ENCODE measurements around the gene KCNMA1. TPM values are rescaled to one million over a fixed set of nuclear protein-coding genes. Genes with fewer than 3 reads are reported as not detected.
"Not testable (repeated sequence)": the region's sequence is repeated elsewhere in the genome, so short reads cannot be mapped to it uniquely, and the experiment has no call there.

Gene KCNMA1
- total and polyA plus RNA-seq, 2 donors from 2014 or later: 4.2 to 8.9 TPM

GRCh38 chr10:77390481-77390891, 247.1 kb downstream of the KCNMA1 start:
- intact Hi-C loops (cut with DNase I): no loop called here
- Histone ChIP-seq H3K9ac (ENCODE audit: low read length in 3 of 3) (no peak overlapping the region), H3K27ac (ENCODE audit: low read depth in 2 of 2, low read length in 2 of 2) (no peak overlapping the region), H3K4me3 (ENCODE audit: low read length in 3 of 3) (no peak overlapping the region), H3K27me3 (ENCODE audit: control insufficient read depth, insufficient read depth, low read length) (no peaks in the 10 kb centered on the region), H3K9me3 (ENCODE audit: control insufficient read depth in 2 of 3, insufficient read depth in 1 of 3, low read length in 3 of 3) (no peaks in the 10 kb centered on the region), H3K36me3 (ENCODE audit: control insufficient read depth in 2 of 3, insufficient read depth in 3 of 3, low read length in 3 of 3) (no peaks in the 10 kb centered on the region), H3K4me1 (ENCODE audit: control insufficient read depth in 2 of 3, insufficient read depth in 2 of 3, low read depth in 1 of 3, low read length in 3 of 3) (peaks cover 0 to 2% (median 2%) of the 10 kb centered on the region in 3 donors)
- TF ChIP-seq, protein P1, sequence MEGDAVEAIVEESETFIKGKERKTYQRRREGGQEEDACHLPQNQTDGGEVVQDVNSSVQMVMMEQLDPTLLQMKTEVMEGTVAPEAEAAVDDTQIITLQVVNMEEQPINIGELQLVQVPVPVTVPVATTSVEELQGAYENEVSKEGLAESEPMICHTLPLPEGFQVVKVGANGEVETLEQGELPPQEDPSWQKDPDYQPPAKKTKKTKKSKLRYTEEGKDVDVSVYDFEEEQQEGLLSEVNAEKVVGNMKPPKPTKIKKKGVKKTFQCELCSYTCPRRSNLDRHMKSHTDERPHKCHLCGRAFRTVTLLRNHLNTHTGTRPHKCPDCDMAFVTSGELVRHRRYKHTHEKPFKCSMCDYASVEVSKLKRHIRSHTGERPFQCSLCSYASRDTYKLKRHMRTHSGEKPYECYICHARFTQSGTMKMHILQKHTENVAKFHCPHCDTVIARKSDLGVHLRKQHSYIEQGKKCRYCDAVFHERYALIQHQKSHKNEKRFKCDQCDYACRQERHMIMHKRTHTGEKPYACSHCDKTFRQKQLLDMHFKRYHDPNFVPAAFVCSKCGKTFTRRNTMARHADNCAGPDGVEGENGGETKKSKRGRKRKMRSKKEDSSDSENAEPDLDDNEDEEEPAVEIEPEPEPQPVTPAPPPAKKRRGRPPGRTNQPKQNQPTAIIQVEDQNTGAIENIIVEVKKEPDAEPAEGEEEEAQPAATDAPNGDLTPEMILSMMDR (IDR thresholded peaks at IDR 0.05; ENCODE audit: borderline replicate concordance, extremely low read depth, insufficient read depth): no peak
- FAIRE-seq: no peak
- DNase-seq: no peak

- TF ChIP-seq, protein P1 (IDR thresholded peaks at IDR 0.05; ENCODE audit: borderline replicate concordance, extremely low read depth, insufficient read depth): no peak
- FAIRE-seq (no peak), DNase-seq (no peak)
- H3K4me1 ChIP-seq (ENCODE audit: control insufficient read depth in 2 of 3, insufficient read depth in 2 of 3, low read depth in 1 of 3, low read length in 3 of 3): peaks cover 0 to 2% (median 2%) of the 10 kb centered on the region in 3 donors
- H3K9ac ChIP-seq (ENCODE audit: low read length in 3 of 3): no peak overlapping the region
- H3K27ac ChIP-seq (ENCODE audit: low read depth in 2 of 2, low read length in 2 of 2): no peak overlapping the region
- H3K36me3 ChIP-seq (ENCODE audit: control insufficient read depth in 2 of 3, insufficient read depth in 3 of 3, low read length in 3 of 3): no peaks in the 10 kb centered on the region
- no peak overlapping the region for H3K4me3 ChIP-seq (ENCODE audit: low read length in 3 of 3)
- intact Hi-C loops (cut with DNase I): loop anchor here (10.0 kb wide), 1 partner anchor 256 kb away; no protein-coding TSS in a partner anchor
- H3K9me3 ChIP-seq (ENCODE audit: control insufficient read depth in 2 of 3, insufficient read depth in 1 of 3, low read length in 3 of 3): no peaks in the 10 kb centered on the region
- no peaks in the 10 kb centered on the region for H3K27me3 ChIP-seq (ENCODE audit: control insufficient read depth, insufficient read depth, low read length)
Measured at GRCh38 chr10:77388571-77389100, 249.0 kb downstream of the KCNMA1 start.

- H3K4me1 ChIP-seq (ENCODE audit: control insufficient read depth in 2 of 3, insufficient read depth in 2 of 3, low read depth in 1 of 3, low read length in 3 of 3); H3K9ac ChIP-seq (ENCODE audit: low read length in 3 of 3): not testable (repeated sequence)
Measured at GRCh38 chr10:77387701-77388100, 249.9 kb downstream of the KCNMA1 start.

GRCh38 chr10:77387247-77387646, 250.4 kb downstream of the KCNMA1 start:
- DNase-seq (no peak), FAIRE-seq (no peak)
- Histone ChIP-seq H3K9ac (ENCODE audit: low read length in 3 of 3) (no peak overlapping the region), H3K4me1 (ENCODE audit: control insufficient read depth in 2 of 3, insufficient read depth in 2 of 3, low read depth in 1 of 3, low read length in 3 of 3) (peaks cover 0 to 2% (median under 1%) of the 10 kb centered on the region in 3 donors), H3K9me3 (ENCODE audit: control insufficient read depth in 2 of 3, insufficient read depth in 1 of 3, low read length in 3 of 3) (no peaks in the 10 kb centered on the region), H3K36me3 (ENCODE audit: control insufficient read depth in 2 of 3, insufficient read depth in 3 of 3, low read length in 3 of 3) (no peaks in the 10 kb centered on the region), H3K4me3 (ENCODE audit: low read length in 3 of 3) (no peak overlapping the region), H3K27me3 (ENCODE audit: control insufficient read depth, insufficient read depth, low read length) (no peaks in the 10 kb centered on the region), H3K27ac (ENCODE audit: low read depth in 2 of 2, low read length in 2 of 2) (no peak overlapping the region)
- TF ChIP-seq, protein P1 (IDR thresholded peaks at IDR 0.05; ENCODE audit: borderline replicate concordance, extremely low read depth, insufficient read depth): no peak
- intact Hi-C loops (cut with DNase I): loop anchor here (10.0 kb wide), 1 partner anchor 258 kb away; no protein-coding TSS in a partner anchor

More at GRCh38 chr10:77387701-77388100, 249.9 kb downstream of the KCNMA1 start:
- not testable (repeated sequence) for DNase-seq; H3K36me3 ChIP-seq (ENCODE audit: control insufficient read depth in 2 of 3, insufficient read depth in 3 of 3, low read length in 3 of 3); H3K27ac ChIP-seq (ENCODE audit: low read depth in 2 of 2, low read length in 2 of 2); FAIRE-seq; H3K4me3 ChIP-seq (ENCODE audit: low read length in 3 of 3); H3K9me3 ChIP-seq (ENCODE audit: control insufficient read depth in 2 of 3, insufficient read depth in 1 of 3, low read length in 3 of 3); H3K27me3 ChIP-seq (ENCODE audit: control insufficient read depth, insufficient read depth, low read length)
- intact Hi-C loops (cut with DNase I): loop anchor here (10.0 kb wide), 1 partner anchor 257 kb away; no protein-coding TSS in a partner anchor

All from kidney (tissue), 14 donors.